ENCODE results near the gene IGF2BP2. TPM values are rescaled to one million over a fixed set of nuclear protein-coding genes. Genes with fewer than 3 reads are reported as not detected.

The IGF2BP2 gene
- total RNA-seq, 1 donor from 2014 or later, result 201 TPM

DNA sequence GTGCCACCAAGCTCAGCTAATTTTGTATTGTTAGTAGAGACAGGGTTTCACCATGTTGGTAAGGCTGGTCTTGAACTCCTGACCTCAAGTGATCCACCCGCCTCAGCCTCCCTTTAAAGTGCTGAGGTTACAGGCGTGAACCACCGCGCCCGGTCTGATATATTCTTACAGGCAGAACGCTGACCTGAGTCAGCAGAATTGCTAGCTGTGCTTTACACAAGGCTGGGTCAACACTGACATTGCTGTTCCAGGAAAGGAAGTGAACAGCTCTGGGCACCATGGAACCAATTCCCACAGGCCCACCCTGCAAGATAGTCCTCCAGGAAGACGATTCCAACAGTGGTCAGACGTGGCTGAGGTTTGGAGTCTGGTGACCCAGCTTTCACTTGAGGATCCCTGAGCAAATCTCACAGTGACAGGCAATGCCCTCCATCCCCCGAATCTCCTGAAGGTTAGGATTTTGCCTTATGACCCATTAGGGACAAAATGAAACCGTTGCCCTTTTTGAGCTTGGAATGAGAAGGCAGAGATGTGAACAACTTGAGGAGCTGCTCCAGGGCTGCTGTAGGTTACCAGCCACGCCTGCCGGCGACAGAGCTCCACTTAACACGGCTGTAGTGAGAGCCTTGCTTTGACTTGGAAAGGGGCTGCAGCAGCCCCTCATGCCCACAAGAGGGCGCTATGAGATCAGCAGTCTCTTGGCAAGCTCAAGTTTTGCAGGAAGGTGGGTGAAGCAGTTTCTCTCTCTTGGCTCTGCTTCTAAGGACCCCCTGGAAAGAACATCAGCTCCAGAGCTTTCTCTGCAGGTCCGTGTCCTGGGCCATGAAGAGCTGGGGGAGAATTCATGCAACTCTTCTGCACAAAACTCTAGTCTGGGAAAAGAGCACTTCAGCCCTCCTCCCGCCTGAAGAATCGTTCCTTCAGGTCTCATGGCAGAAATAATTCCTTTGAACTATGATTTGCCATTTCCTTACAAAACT lies 164.6 kb downstream of the IGF2BP2 start:
- TF ChIP-seq, protein P1, sequence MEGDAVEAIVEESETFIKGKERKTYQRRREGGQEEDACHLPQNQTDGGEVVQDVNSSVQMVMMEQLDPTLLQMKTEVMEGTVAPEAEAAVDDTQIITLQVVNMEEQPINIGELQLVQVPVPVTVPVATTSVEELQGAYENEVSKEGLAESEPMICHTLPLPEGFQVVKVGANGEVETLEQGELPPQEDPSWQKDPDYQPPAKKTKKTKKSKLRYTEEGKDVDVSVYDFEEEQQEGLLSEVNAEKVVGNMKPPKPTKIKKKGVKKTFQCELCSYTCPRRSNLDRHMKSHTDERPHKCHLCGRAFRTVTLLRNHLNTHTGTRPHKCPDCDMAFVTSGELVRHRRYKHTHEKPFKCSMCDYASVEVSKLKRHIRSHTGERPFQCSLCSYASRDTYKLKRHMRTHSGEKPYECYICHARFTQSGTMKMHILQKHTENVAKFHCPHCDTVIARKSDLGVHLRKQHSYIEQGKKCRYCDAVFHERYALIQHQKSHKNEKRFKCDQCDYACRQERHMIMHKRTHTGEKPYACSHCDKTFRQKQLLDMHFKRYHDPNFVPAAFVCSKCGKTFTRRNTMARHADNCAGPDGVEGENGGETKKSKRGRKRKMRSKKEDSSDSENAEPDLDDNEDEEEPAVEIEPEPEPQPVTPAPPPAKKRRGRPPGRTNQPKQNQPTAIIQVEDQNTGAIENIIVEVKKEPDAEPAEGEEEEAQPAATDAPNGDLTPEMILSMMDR (IDR thresholded peaks at IDR 0.05; ENCODE audit: unreplicated experiment), result peak; percentile 93
- Mint-ChIP-seq H3K36me3 (peaks cover 44% of the 10 kb centered on the region), H3K27me3 (ENCODE audit: low read depth) (no peaks in the 10 kb centered on the region), H3K4me3 (no peak overlapping the region), H3K27ac (peak overlapping the region; percentile 68), H3K9me3 (no peaks in the 10 kb centered on the region), H3K4me1 (no peaks in the 10 kb centered on the region)
- peak in 1 of 2 experiments; percentile 78 for DNase-seq (ENCODE audit: low spot score in 2 of 2, unreplicated experiment in 2 of 2)

DNA sequence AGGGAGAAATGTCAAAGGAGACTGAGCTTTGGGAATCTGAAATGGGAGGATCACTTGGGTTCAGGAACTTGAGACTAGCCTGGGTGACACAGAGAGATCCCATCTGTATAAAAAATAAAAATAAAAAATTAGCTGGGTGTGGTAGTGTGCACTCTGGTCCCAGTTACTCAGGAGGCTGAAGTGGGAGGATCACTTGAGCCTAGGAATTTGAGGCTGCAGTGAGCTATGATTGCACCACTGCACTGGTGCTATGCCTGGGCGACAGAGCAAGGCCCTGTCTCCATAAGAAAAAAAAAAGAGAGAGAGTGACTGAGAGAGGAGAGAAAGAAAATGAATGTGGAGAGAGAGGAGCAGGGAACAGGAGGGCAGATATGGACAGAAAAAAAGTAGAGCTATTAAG lies 165.9 kb downstream of the IGF2BP2 start:
- H3K36me3 Mint-ChIP-seq, result peaks cover 38% of the 10 kb centered on the region
- H3K27ac Mint-ChIP-seq, result no peak overlapping the region
- DNase-seq (ENCODE audit: low spot score in 2 of 2, unreplicated experiment in 2 of 2), result no peak
- H3K4me1 Mint-ChIP-seq, result no peaks in the 10 kb centered on the region
- H3K27me3 Mint-ChIP-seq (ENCODE audit: low read depth), result no peaks in the 10 kb centered on the region
- no peaks in the 10 kb centered on the region for H3K9me3 Mint-ChIP-seq
- no peak overlapping the region for H3K4me3 Mint-ChIP-seq
- TF ChIP-seq, protein P1 (IDR thresholded peaks at IDR 0.05; ENCODE audit: unreplicated experiment), result no peak

DNA sequence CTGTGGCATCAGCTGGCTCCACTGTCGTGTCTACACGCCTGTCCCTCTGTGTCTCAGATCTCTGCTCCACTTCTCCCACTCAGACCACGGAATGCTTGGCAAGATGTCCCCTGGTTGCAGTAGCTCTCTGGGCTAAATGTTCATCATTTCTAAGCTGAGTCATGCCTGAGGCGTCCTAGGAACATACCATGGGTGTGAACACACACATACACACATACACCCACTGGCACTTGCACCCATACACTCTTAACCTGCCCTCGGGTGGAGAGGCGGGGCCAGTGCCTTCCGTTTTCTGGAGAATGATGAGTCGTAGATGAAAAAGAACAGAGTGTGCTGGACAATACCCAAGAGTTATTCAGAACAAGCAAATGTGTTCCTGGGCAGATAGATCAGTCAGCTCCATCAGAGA lies 166.3 kb downstream of the IGF2BP2 start:
- no peak for DNase-seq (ENCODE audit: low spot score in 2 of 2, unreplicated experiment in 2 of 2)
- Mint-ChIP-seq H3K36me3 (peaks cover 40% of the 10 kb centered on the region), H3K27me3 (ENCODE audit: low read depth) (no peaks in the 10 kb centered on the region), H3K27ac (no peak overlapping the region), H3K9me3 (no peaks in the 10 kb centered on the region), H3K4me3 (no peak overlapping the region), H3K4me1 (no peaks in the 10 kb centered on the region)
- TF ChIP-seq, protein P1 (IDR thresholded peaks at IDR 0.05; ENCODE audit: unreplicated experiment), result no peak

DNA sequence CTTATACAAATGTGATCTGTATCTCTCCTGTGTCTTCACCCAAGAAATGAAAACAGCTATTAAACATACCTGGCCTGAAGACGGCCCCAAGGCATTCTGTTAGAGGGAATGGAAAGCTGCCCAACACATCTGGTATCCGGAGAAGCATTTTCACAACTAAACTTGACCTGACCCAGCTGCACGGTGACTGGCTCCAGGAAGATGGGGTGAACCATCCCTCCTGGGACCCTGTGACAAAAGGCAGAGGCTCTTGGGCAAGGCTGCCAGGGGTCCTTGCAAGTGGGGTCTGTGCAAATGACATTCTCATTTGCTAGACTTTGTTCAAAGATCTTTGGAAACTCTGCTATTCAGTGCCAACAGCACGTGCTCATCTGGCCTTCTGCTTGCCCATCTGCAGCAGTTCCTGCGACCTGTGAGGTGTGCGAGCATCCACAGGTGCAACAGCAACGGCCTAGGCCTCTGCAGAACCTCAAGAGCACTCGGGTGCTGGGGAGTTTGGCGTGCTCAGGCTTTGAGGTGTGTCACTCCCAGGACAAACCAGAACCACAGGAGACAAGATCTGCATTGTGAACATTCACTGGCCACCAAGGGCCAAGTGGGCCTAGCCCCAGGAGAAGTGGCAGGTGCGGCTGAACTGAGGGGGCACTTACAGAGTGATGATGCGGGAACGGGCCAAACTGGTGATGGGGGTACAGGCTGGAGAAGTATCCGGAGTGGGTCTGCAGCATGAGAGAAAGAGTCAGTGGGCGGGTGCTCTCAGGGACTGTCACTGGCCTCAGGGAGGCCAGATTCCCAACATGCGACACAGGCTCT lies 166.9 kb downstream of the IGF2BP2 start:
- Mint-ChIP-seq H3K4me3 (no peak overlapping the region), H3K27ac (no peak overlapping the region), H3K4me1 (no peaks in the 10 kb centered on the region), H3K27me3 (ENCODE audit: low read depth) (no peaks in the 10 kb centered on the region), H3K36me3 (peaks cover 37% of the 10 kb centered on the region), H3K9me3 (no peaks in the 10 kb centered on the region)
- DNase-seq (ENCODE audit: low spot score in 2 of 2, unreplicated experiment in 2 of 2), result no peak
- TF ChIP-seq, protein P1 (IDR thresholded peaks at IDR 0.05; ENCODE audit: unreplicated experiment), result no peak

DNA sequence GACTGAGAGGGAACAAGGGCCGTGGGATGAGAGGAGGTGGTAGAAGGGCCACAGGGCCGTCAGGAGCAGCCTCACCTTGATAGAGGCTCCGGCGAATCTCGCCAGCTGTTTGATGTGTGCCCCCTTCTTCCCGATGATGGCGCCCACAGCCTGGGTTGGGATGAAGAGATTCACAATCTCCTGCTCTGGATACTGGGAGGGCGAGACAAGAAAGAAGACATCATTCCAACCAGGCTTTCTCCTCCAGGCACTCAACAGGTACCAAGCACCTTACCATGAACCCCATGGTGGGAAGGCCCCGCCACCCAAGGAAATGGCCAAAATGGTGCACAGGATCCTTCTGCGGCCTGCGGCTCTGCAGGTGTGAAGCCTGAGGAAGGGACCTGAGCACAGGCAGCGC lies 167.6 kb downstream of the IGF2BP2 start:
- Mint-ChIP-seq H3K36me3 (peaks cover 43% of the 10 kb centered on the region), H3K9me3 (no peaks in the 10 kb centered on the region), H3K4me1 (no peaks in the 10 kb centered on the region), H3K4me3 (no peak overlapping the region), H3K27me3 (ENCODE audit: low read depth) (no peaks in the 10 kb centered on the region), H3K27ac (peak overlapping the region; percentile 35)
- DNase-seq (ENCODE audit: low spot score in 2 of 2, unreplicated experiment in 2 of 2), result no peak
- TF ChIP-seq, protein P1 (IDR thresholded peaks at IDR 0.05; ENCODE audit: unreplicated experiment), result no peak

Data from mesothelial cell of epicardium (in vitro differentiated cells).